LNCaP clone FGC (cell line): ENCODE data around the gene RAB30.

ENCODE experiments used
- DNase-seq: peaks from one replicate; pipeline ENCODE4 v3.0.0-alpha.2; 2011; ENCODE audit warnings: low read depth
- H3K4me3 ChIP-seq: 2 replicates; pipeline ENCODE4 v1.5.1; 2011; ENCODE audit warnings: mild to moderate bottlenecking, low read depth, low read length, control low read depth
- CTCF ChIP-seq: IDR thresholded peaks from 2 replicates; pipeline ENCODE4 v1.5.1; 2012; ENCODE audit warnings: mild to moderate bottlenecking; ENCODE audit not compliant: control insufficient read depth, insufficient read depth; ENCODE audit errors: extremely low read depth

The RAB30 gene

GRCh38 chr11:82988936-82989627 lies 82.6 kb downstream of the RAB30 start:
- no peak for DNase-seq
- TF ChIP-seq CTCF, result no peak
- no peak overlapping the region for H3K4me3 ChIP-seq

- no peak overlapping the region for H3K4me3 ChIP-seq
- no peak for TF ChIP-seq CTCF
- no peak for DNase-seq
Observed at GRCh38 chr11:82987997-82988396, 83.7 kb downstream of the RAB30 start.

- no peak for TF ChIP-seq CTCF
- DNase-seq, result no peak
- H3K4me3 ChIP-seq, result no peak overlapping the region
Observed at GRCh38 chr11:82986446-82986845, 85.3 kb downstream of the RAB30 start.

- no peak overlapping the region for H3K4me3 ChIP-seq
- no peak for DNase-seq
- no peak for TF ChIP-seq CTCF
Observed at GRCh38 chr11:82981852-82982251, 89.8 kb downstream of the RAB30 start.

- TF ChIP-seq CTCF, result no peak
- DNase-seq, result no peak
- H3K4me3 ChIP-seq, result no peak overlapping the region
Observed at GRCh38 chr11:82980947-82981346, 90.8 kb downstream of the RAB30 start.

- no peak overlapping the region for H3K4me3 ChIP-seq
- DNase-seq, result no peak
- no peak for TF ChIP-seq CTCF
Observed at GRCh38 chr11:82980292-82980691, 91.4 kb downstream of the RAB30 start.

GRCh38 chr11:82979824-82980223 lies 91.9 kb downstream of the RAB30 start:
- H3K4me3 ChIP-seq, result no peak overlapping the region
- TF ChIP-seq CTCF, result no peak
- no peak for DNase-seq
